ENCODE results near the gene LIX1L. TPM values are rescaled to one million over a fixed set of nuclear protein-coding genes. Genes with fewer than 3 reads are reported as not detected.

Gene LIX1L
- polyA plus RNA-seq, 4 donors = 0.67 to 7.1 (median 4.5) TPM

- Histone ChIP-seq H3K9me3 (ENCODE audit: control insufficient read depth in 2 of 2, insufficient read depth in 1 of 2, low read depth in 1 of 2, low read length in 1 of 2) (no peaks in the 10 kb centered on the region), H3K4me3 (ENCODE audit: low read depth in 1 of 3, low read length in 3 of 3) (no peak overlapping the region), H3K27me3 (ENCODE audit: control insufficient read depth in 3 of 3, insufficient read depth in 3 of 3, low read length in 3 of 3) (no peaks in the 10 kb centered on the region), H3K4me1 (ENCODE audit: control insufficient read depth in 3 of 3, insufficient read depth in 2 of 3, low read depth in 1 of 3, low read length in 2 of 3) (peaks cover 6 to 18% (median 6%) of the 10 kb centered on the region in 3 donors), H3K27ac (ENCODE audit: low read depth in 1 of 3, low read length in 2 of 3) (no peak overlapping the region), H3K36me3 (ENCODE audit: control insufficient read depth in 3 of 3, insufficient read depth in 2 of 3, low read depth in 1 of 3, low read length in 3 of 3) (peaks cover 3 to 14% (median 8%) of the 10 kb centered on the region in 3 donors)
- no peak for FAIRE-seq
- WGBS, 3 donors = 52 to 73% (median 61%) methylated on average over 5 of the region's 5 CpGs
- DNase-seq = no peak
These were observed 31.0 kb upstream of the LIX1L start for GRCh38 chr1:145988773-145989172.

DNA sequence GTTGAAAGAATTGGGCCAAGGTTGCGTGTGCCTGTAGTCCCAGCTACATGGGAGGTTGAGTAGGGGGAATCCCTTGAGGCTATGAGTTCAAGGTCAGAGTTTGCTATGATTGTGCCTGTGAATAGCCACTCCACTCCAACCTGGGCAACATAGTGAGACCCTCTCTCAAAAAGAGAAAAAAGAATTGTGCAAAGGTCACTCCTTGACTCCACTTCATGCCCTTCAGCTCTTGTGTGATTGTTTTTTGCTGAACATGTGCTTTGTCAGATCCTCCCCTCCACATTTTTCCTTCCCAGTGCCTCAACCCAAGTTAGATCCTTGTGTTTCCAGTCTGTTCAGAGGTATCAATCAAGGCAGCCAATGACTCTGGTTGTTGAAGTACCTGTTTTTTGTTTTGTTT, 30.1 kb upstream of the LIX1L start:
- Histone ChIP-seq H3K4me1 (ENCODE audit: control insufficient read depth in 3 of 3, insufficient read depth in 2 of 3, low read depth in 1 of 3, low read length in 2 of 3) (peaks cover 8 to 19% (median 8%) of the 10 kb centered on the region in 3 donors), H3K36me3 (ENCODE audit: control insufficient read depth in 3 of 3, insufficient read depth in 2 of 3, low read depth in 1 of 3, low read length in 3 of 3) (peaks cover 3 to 5% (median 4%) of the 10 kb centered on the region in 3 donors), H3K9me3 (ENCODE audit: control insufficient read depth in 2 of 2, insufficient read depth in 1 of 2, low read depth in 1 of 2, low read length in 1 of 2) (no peaks in the 10 kb centered on the region), H3K27me3 (ENCODE audit: control insufficient read depth in 3 of 3, insufficient read depth in 3 of 3, low read length in 3 of 3) (no peaks in the 10 kb centered on the region), H3K27ac (ENCODE audit: low read depth in 1 of 3, low read length in 2 of 3) (peak overlapping the region in 1 of 3 donors; percentile 23), H3K4me3 (ENCODE audit: low read depth in 1 of 3, low read length in 3 of 3) (no peak overlapping the region)
- 91 to 100% (median 100%) methylated on average over 1 of the region's 1 CpG for WGBS, 3 donors
- DNase-seq (no peak), FAIRE-seq (no peak)

DNA sequence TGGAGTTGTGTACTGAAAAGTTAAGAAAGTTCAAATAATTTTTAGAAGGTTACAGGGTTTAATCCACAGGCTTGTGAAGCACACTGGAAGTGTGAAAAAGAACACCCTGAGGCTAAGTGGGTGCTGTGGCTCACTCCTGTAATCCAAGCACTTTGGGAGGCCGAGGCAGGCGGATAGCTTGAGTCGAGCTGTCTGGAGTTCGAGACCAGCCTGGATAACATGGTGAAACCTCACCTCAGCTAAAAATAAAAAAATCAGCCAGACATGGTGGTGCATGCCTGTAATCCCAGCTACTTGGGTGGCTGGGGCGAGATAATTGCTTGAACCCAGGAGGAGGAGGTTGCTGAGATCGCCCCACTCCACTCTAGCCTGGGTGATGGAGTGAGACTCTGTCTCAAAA, 28.7 kb upstream of the LIX1L start:
- no peaks in the 10 kb centered on the region for H3K27me3 ChIP-seq (ENCODE audit: control insufficient read depth in 3 of 3, insufficient read depth in 3 of 3, low read length in 3 of 3)
- DNase-seq (no peak), FAIRE-seq (no peak)
- peak overlapping the region in 1 of 3 donors; percentile 85 for H3K27ac ChIP-seq (ENCODE audit: low read depth in 1 of 3, low read length in 2 of 3)
- 94 to 96% (median 96%) methylated on average over 6 of the region's 6 CpGs for WGBS, 3 donors
- no peaks in the 10 kb centered on the region for H3K9me3 ChIP-seq (ENCODE audit: control insufficient read depth in 2 of 2, insufficient read depth in 1 of 2, low read depth in 1 of 2, low read length in 1 of 2)
- no peaks in the 10 kb centered on the region for H3K36me3 ChIP-seq (ENCODE audit: control insufficient read depth in 3 of 3, insufficient read depth in 2 of 3, low read depth in 1 of 3, low read length in 3 of 3)
- peaks cover 2 to 16% (median 9%) of the 10 kb centered on the region in 3 donors for H3K4me1 ChIP-seq (ENCODE audit: control insufficient read depth in 3 of 3, insufficient read depth in 2 of 3, low read depth in 1 of 3, low read length in 2 of 3)
- no peak overlapping the region for H3K4me3 ChIP-seq (ENCODE audit: low read depth in 1 of 3, low read length in 3 of 3)

- Histone ChIP-seq H3K4me3 (ENCODE audit: low read depth in 1 of 3, low read length in 3 of 3) (no peak overlapping the region), H3K27me3 (ENCODE audit: control insufficient read depth in 3 of 3, insufficient read depth in 3 of 3, low read length in 3 of 3) (no peaks in the 10 kb centered on the region), H3K4me1 (ENCODE audit: control insufficient read depth in 3 of 3, insufficient read depth in 2 of 3, low read depth in 1 of 3, low read length in 2 of 3) (peaks cover 3 to 17% (median 9%) of the 10 kb centered on the region in 3 donors), H3K9me3 (ENCODE audit: control insufficient read depth in 2 of 2, insufficient read depth in 1 of 2, low read depth in 1 of 2, low read length in 1 of 2) (no peaks in the 10 kb centered on the region), H3K36me3 (ENCODE audit: control insufficient read depth in 3 of 3, insufficient read depth in 2 of 3, low read depth in 1 of 3, low read length in 3 of 3) (no peaks in the 10 kb centered on the region), H3K27ac (ENCODE audit: low read depth in 1 of 3, low read length in 2 of 3) (peak overlapping the region; percentile 23 to 85 (median 56))
- 31 to 42% (median 37%) methylated on average over 15 of the region's 15 CpGs for WGBS, 3 donors
- FAIRE-seq (no peak), DNase-seq (peak; percentile 32 to 51)
These were observed 28.0 kb upstream of the LIX1L start for GRCh38 chr1:145985502-145986439.

GRCh38 chr1:145985129-145985501, 27.3 kb upstream of the LIX1L start:
- Histone ChIP-seq H3K4me1 (ENCODE audit: control insufficient read depth in 3 of 3, insufficient read depth in 2 of 3, low read depth in 1 of 3, low read length in 2 of 3) (peaks cover 9 to 22% (median 13%) of the 10 kb centered on the region in 3 donors), H3K27me3 (ENCODE audit: control insufficient read depth in 3 of 3, insufficient read depth in 3 of 3, low read length in 3 of 3) (no peaks in the 10 kb centered on the region), H3K4me3 (ENCODE audit: low read depth in 1 of 3, low read length in 3 of 3) (no peak overlapping the region), H3K36me3 (ENCODE audit: control insufficient read depth in 3 of 3, insufficient read depth in 2 of 3, low read depth in 1 of 3, low read length in 3 of 3) (no peaks in the 10 kb centered on the region), H3K9me3 (ENCODE audit: control insufficient read depth in 2 of 2, insufficient read depth in 1 of 2, low read depth in 1 of 2, low read length in 1 of 2) (no peaks in the 10 kb centered on the region), H3K27ac (ENCODE audit: low read depth in 1 of 3, low read length in 2 of 3) (peak overlapping the region; percentile 12 to 85 (median 56))
- WGBS, 3 donors = 32 to 58% (median 47%) methylated on average over 2 of the region's 2 CpGs
- FAIRE-seq = no peak
- DNase-seq = peak in 1 of 2 donors; percentile 16

- Histone ChIP-seq H3K27me3 (ENCODE audit: control insufficient read depth in 3 of 3, insufficient read depth in 3 of 3, low read length in 3 of 3) (no peaks in the 10 kb centered on the region), H3K4me3 (ENCODE audit: low read depth in 1 of 3, low read length in 3 of 3) (no peak overlapping the region), H3K36me3 (ENCODE audit: control insufficient read depth in 3 of 3, insufficient read depth in 2 of 3, low read depth in 1 of 3, low read length in 3 of 3) (no peaks in the 10 kb centered on the region), H3K9me3 (ENCODE audit: control insufficient read depth in 2 of 2, insufficient read depth in 1 of 2, low read depth in 1 of 2, low read length in 1 of 2) (no peaks in the 10 kb centered on the region), H3K27ac (ENCODE audit: low read depth in 1 of 3, low read length in 2 of 3) (peak overlapping the region in 1 of 3 donors; percentile 85), H3K4me1 (ENCODE audit: control insufficient read depth in 3 of 3, insufficient read depth in 2 of 3, low read depth in 1 of 3, low read length in 2 of 3) (peaks cover 16 to 27% (median 18%) of the 10 kb centered on the region in 3 donors)
- DNase-seq (peak in 1 of 2 donors; percentile 68), FAIRE-seq (no peak)
- WGBS, 3 donors = 56 to 83% (median 65%) methylated on average over 12 of the region's 12 CpGs
These were observed 26.4 kb upstream of the LIX1L start for GRCh38 chr1:145983960-145984830.

DNA sequence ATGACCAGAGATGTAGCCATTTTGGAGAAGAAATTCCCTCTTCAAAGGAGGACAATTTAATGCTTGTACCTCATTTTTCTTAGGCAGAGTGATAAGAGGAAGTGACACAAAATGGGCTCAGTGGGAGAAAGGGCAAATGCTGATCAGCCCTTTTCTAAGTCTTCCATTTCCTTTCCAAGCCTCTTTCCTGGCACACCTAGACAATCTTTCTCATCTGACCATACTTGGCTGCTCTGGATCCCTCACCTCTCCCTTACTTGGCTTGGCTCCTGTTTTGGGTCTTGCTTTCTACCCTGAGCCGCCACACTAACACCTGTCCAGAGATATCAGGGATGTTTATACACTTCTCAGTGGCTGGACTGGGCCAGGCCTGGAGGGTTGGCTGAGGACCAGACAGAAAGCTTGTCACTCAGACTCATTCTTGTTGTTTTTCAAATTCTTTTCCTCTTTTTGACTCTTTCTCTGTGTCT, 25.4 kb upstream of the LIX1L start:
- H3K4me1 ChIP-seq (ENCODE audit: control insufficient read depth in 3 of 3, insufficient read depth in 2 of 3, low read depth in 1 of 3, low read length in 2 of 3) = peaks cover 18 to 34% (median 26%) of the 10 kb centered on the region in 3 donors
- H3K9me3 ChIP-seq (ENCODE audit: control insufficient read depth in 2 of 2, insufficient read depth in 1 of 2, low read depth in 1 of 2, low read length in 1 of 2) = no peaks in the 10 kb centered on the region
- no peaks in the 10 kb centered on the region for H3K27me3 ChIP-seq (ENCODE audit: control insufficient read depth in 3 of 3, insufficient read depth in 3 of 3, low read length in 3 of 3)
- peak overlapping the region in 2 of 3 donors; percentile 16 to 75 for H3K27ac ChIP-seq (ENCODE audit: low read depth in 1 of 3, low read length in 2 of 3)
- DNase-seq (peak in 1 of 2 donors; percentile 60), FAIRE-seq (no peak)
- WGBS, 3 donors = 23 to 58% (median 44%) methylated on average over 1 of the region's 1 CpG
- H3K36me3 ChIP-seq (ENCODE audit: control insufficient read depth in 3 of 3, insufficient read depth in 2 of 3, low read depth in 1 of 3, low read length in 3 of 3) = no peaks in the 10 kb centered on the region
- H3K4me3 ChIP-seq (ENCODE audit: low read depth in 1 of 3, low read length in 3 of 3) = no peak overlapping the region

Data from small intestine (tissue), 7 donors.